ENCODE data around the gene AR.
"Not testable (repeated sequence)": the region's sequence is repeated elsewhere in the genome, so short reads cannot be mapped to it uniquely, and the experiment has no call there.

The AR gene

DNA sequence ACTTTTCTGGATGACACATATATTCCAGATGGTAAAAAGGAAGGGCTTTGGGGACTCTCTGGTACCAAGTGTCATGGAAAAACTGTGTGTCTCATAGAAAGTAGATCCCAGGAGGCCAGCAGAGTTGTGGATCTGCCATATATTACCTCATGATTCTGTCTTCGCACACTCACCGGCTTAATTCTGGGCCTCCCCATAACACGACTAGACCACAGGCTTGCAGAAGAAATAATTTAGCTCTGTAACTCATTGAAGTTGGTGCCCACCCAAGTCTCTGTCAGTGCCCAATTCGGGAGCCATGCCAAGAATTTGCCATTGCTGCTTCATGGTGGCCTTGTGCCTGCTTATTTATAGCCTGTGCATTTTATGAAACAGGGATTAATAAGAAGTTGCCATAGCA is 104.5 kb downstream of the AR start:
- DNase-seq = no peak
- ATAC-seq = no peak

DNA sequence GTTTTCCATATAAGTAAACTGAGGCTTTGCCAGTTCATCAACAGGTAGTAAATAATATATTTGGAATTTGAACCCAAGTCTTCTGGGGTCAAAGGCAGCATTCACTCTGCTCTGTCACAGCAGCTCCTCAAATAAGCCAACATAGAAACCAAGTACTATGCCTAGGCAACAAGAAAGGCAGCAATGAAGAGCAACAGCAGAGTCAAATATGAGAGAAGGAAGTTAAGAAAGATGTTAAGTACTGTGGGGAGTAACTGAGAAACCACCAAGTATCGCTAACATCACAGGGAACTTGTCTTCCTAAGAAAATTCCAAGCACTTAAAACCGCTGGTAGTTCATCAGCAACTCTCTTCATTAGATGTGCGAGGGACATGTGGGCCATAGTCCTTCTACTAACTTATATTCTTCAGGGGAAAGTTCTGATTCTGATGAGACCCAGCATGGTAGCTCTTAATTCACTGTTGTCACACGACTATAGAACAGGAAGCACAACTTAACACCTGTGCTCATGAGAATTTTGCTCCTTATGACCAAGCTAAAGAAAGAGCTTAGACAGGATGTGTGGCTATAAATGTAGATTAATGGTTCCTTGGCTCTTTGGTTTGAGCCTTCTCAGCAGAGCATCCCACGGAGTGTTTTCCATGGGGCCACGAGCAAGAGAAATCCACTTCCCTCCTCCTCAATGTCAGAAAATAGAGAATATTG is 107.8 kb downstream of the AR start:
- ATAC-seq (no peak), DNase-seq (no peak)

- no peak for DNase-seq
These were observed 108.7 kb downstream of the AR start for GRCh38 chrX:67652543-67652942.

GRCh38 chrX:67654301-67654700 is 110.5 kb downstream of the AR start:
- no peak for ATAC-seq
- no peak for DNase-seq

More at GRCh38 chrX:67652543-67652942, 108.7 kb downstream of the AR start:
- ATAC-seq = no peak

- DNase-seq = no peak
These were observed 121.8 kb downstream of the AR start for GRCh38 chrX:67665583-67665982.

GRCh38 chrX:67670717-67671116 is 126.9 kb downstream of the AR start:
- DNase-seq, ATAC-seq: not testable (repeated sequence)

More at GRCh38 chrX:67665583-67665982, 121.8 kb downstream of the AR start:
- no peak for ATAC-seq

DNA sequence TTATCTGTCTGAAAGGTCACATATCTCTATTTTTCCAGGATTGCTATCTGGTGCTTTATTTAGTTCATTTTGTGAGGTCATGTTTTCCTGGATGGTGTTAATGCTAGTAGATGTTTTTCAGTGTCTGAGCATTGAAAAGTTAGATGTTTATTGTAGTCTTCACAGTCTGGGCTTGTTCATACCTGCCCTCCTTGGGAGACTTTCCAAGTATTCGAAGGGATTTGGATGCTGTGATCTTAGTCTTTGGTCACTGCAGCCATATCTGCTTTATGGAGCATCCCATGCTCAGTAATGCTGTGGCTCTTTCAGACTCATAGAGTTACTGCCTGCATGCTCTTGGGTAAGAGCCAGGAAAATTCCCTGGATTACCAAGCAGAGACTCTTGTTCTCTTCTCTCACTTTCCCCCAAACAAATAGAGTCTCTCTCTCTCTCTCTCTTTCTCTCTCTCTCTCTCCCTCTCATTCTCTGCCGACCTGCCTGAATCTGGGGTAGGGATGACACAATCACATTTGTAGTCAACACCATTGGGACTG is 130.0 kb downstream of the AR start:
- no peak for DNase-seq
- no peak for ATAC-seq

DNA sequence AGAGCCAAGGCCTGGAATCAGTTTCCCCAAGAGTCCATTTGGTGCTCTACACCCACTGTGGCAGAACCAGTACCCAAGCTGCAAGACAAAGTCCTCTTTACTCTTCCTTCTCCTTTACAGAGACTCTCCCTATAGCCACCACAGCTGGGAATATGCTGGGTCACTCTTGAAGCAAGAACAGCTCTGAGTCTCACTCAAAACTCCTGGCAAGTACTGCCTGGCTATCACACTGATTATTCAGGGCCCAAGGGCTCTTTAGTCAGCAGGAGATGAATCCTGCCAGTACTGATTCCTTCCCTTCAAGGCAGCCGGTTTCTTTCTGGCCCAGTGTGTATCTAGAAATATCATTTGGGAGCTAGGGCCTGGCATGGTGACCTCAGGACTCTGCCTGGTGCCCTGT is 130.9 kb downstream of the AR start:
- ATAC-seq (no peak), DNase-seq (no peak)

DNA sequence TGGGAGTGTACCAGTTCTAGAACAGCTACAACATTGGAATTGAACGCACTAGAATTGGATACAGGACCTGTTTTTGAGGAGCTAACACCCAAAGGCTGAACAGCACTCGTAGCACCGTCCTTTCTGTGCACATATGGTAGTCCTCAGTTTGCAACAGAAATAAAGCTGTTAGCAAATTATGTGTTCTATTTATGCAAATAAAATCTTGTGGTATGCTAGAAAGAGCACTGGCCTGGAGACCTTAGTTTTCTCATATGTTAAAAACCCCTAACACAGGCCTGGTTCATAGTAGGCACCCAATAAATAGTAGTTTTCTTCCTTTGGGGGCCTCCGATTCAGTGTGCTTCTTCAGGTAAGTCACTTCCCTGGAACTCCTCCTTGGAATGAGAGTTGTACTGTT is 140.3 kb downstream of the AR start:
- DNase-seq (no peak), ATAC-seq (no peak)

- no peak for ATAC-seq
- no peak for DNase-seq
These were observed 148.4 kb downstream of the AR start for GRCh38 chrX:67692246-67692645.

DNA sequence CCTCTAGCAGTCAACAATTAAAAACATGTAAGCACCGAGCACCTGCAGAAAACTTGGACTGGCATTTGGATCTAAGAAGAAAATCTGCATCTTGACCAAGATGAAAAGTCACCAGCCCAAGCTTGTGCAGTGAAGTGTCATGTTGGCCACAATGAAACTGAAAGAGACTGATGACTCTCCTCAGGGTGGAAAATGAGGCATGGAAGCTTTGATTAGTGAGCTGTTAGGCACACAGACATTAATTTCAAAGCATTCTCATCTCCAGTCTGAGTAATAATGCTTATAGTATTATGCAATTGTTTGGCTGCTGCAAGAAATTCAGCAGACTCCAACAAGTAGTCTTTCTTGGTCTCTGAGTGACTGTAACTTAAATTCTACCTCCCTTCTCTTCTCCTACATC is 150.1 kb downstream of the AR start:
- DNase-seq (no peak), ATAC-seq (no peak)

- ATAC-seq (no peak), DNase-seq (no peak)
These were observed 153.6 kb downstream of the AR start for GRCh38 chrX:67697452-67697851.

GRCh38 chrX:67700602-67701001 is 156.8 kb downstream of the AR start:
- ATAC-seq (no peak), DNase-seq (no peak)

GRCh38 chrX:67714004-67714403 is 170.2 kb downstream of the AR start:
- DNase-seq (no peak), ATAC-seq (no peak)

- DNase-seq (no peak), ATAC-seq (no peak)
These were observed 173.8 kb downstream of the AR start for GRCh38 chrX:67717571-67717970.

DNA sequence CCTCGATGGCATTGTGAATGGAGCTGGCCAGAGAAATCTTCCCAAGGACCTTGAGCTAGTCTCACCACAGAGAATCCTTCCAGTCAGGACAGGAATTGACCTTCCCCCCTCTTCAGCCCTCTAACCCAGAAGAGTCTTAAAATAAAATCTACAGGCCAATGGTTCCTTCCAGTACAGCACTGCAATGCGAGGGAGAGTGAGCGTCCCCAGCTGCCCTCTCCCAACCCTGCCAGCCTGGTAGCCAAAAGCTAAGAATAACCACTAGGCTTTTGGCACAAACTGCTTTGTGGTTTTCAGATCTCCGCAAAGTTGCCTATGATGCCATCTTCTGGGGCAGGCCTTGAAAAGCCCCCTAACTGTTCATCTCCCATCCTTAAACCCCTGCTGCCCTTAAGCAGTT is 175.1 kb downstream of the AR start:
- ATAC-seq (no peak), DNase-seq (no peak)

DNA sequence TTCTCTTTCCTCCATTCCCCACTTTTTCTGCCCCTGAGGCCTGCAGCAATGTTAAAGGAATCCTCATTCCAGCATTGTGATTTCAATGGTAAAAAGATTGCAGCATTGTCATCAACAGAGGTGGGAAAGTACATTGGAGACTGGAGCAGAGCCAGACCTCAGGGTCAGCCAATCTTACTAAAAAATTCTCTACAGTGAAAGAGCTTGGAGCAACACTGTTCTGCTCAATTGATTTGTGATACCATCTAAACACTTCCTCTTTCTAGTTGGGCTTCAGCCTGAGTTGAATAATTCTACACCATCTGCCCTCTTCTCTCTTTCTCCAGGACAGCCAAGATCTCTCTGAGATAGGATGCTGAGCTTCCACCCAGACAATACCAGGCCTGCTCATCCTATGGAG is 176.5 kb downstream of the AR start:
- ATAC-seq (no peak), DNase-seq (no peak)

DNA sequence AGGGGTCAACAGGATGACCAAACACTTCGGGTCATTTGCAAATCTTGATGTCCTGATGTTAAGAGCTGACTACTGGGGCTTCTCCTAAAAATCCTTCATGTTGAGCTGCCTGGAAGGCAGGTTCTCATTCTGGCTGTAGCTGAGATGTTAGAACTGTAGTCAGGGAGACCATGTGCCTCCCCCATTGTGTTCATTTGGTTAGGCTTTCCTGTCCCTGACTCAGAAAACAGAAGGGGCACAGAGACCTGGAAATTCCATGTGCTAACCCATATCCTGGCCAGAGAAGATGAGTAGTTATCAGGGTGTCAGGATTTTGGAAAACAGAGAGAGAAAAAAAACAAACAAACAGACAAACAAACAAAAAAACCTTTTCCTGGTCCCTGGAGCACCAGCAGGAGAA is 177.5 kb downstream of the AR start:
- DNase-seq (no peak), ATAC-seq (no peak)

DNA sequence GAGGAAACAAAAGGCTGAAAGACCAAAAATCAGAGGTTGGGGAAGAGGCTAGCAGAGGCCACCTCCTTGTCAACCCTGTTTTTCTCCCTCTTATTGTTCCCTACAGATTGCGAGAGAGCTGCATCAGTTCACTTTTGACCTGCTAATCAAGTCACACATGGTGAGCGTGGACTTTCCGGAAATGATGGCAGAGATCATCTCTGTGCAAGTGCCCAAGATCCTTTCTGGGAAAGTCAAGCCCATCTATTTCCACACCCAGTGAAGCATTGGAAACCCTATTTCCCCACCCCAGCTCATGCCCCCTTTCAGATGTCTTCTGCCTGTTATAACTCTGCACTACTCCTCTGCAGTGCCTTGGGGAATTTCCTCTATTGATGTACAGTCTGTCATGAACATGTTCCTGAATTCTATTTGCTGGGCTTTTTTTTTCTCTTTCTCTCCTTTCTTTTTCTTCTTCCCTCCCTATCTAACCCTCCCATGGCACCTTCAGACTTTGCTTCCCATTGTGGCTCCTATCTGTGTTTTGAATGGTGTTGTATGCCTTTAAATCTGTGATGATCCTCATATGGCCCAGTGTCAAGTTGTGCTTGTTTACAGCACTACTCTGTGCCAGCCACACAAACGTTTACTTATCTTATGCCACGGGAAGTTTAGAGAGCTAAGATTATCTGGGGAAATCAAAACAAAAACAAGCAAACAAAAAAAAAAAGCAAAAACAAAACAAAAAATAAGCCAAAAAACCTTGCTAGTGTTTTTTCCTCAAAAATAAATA is 179.9 kb downstream of the AR start:
- ATAC-seq (no peak), DNase-seq (no peak)

- ATAC-seq = no peak
- no peak for DNase-seq
These were observed 180.7 kb downstream of the AR start for GRCh38 chrX:67724359-67725110.

DNA sequence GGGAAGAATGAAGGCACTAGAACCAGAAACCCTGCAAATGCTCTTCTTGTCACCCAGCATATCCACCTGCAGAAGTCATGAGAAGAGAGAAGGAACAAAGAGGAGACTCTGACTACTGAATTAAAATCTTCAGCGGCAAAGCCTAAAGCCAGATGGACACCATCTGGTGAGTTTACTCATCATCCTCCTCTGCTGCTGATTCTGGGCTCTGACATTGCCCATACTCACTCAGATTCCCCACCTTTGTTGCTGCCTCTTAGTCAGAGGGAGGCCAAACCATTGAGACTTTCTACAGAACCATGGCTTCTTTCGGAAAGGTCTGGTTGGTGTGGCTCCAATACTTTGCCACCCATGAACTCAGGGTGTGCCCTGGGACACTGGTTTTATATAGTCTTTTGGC is 181.7 kb downstream of the AR start:
- ATAC-seq (no peak), DNase-seq (no peak)

GRCh38 chrX:67726018-67726417 is 182.2 kb downstream of the AR start:
- ATAC-seq (no peak), DNase-seq (no peak)

DNA sequence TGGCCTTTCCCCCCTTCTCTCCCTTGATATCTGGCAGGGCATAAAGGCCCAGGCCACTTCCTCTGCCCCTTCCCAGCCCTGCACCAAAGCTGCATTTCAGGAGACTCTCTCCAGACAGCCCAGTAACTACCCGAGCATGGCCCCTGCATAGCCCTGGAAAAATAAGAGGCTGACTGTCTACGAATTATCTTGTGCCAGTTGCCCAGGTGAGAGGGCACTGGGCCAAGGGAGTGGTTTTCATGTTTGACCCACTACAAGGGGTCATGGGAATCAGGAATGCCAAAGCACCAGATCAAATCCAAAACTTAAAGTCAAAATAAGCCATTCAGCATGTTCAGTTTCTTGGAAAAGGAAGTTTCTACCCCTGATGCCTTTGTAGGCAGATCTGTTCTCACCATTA is 183.8 kb downstream of the AR start:
- ATAC-seq = no peak
- DNase-seq = no peak
